ENCODE data around the gene FZD10. TPM values are rescaled to one million over a fixed set of nuclear protein-coding genes. Genes with fewer than 3 reads are reported as not detected.

FZD10 gene
- total and polyA plus RNA-seq, 3 donors from 2014 or later: 0.62 to 0.90 (median 0.79) TPM

DNA sequence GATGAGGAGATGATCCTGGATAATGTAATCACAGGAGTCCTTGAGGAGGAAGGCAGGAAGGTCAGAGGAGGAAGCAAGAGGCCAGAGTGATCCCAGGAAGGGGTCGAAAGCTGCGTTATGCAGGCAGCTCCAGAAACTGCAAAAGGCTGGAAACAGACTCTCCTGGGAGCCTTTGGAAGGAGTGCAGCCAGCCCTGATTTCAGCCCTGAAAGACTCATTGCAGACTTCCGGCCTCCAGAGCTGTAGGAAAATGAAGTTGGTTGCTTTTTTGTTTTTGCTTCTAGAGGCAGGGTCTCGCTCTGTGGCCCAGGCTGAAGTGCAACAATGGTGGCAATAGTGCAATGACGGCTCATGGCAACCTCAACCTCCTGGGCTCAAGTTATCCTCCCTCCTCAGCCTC, 44.6 kb upstream of the FZD10 start:
- Histone ChIP-seq H3K27ac (no peak overlapping the region), H3K4me3 (no peak overlapping the region), H3K36me3 (ENCODE audit: low read depth, missing control alignments) (no peaks in the 10 kb centered on the region), H3K27me3 (no peaks in the 10 kb centered on the region), H3K4me1 (no peaks in the 10 kb centered on the region), H3K9me3 (no peaks in the 10 kb centered on the region)
- intact Hi-C loops (cut with DNase I; ENCODE audit: low total_unique reads): no loop called here
- DNase-seq: no peak
- WGBS, 2 donors: 54 to 77% methylated on average over 5 of the region's 5 CpGs
- no peak for TF ChIP-seq POLR2A (IDR thresholded peaks at IDR 0.05)
- TF ChIP-seq, protein P1, sequence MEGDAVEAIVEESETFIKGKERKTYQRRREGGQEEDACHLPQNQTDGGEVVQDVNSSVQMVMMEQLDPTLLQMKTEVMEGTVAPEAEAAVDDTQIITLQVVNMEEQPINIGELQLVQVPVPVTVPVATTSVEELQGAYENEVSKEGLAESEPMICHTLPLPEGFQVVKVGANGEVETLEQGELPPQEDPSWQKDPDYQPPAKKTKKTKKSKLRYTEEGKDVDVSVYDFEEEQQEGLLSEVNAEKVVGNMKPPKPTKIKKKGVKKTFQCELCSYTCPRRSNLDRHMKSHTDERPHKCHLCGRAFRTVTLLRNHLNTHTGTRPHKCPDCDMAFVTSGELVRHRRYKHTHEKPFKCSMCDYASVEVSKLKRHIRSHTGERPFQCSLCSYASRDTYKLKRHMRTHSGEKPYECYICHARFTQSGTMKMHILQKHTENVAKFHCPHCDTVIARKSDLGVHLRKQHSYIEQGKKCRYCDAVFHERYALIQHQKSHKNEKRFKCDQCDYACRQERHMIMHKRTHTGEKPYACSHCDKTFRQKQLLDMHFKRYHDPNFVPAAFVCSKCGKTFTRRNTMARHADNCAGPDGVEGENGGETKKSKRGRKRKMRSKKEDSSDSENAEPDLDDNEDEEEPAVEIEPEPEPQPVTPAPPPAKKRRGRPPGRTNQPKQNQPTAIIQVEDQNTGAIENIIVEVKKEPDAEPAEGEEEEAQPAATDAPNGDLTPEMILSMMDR (IDR thresholded peaks at IDR 0.05): no peak

GRCh38 chr12:130118181-130118580, 44.1 kb upstream of the FZD10 start:
- Histone ChIP-seq H3K27ac (no peak overlapping the region), H3K27me3 (no peaks in the 10 kb centered on the region), H3K4me1 (no peaks in the 10 kb centered on the region), H3K4me3 (no peak overlapping the region), H3K36me3 (ENCODE audit: low read depth, missing control alignments) (no peaks in the 10 kb centered on the region), H3K9me3 (no peaks in the 10 kb centered on the region)
- TF ChIP-seq POLR2A (IDR thresholded peaks at IDR 0.05): no peak
- TF ChIP-seq, protein P1 (IDR thresholded peaks at IDR 0.05): no peak
- DNase-seq: no peak
- WGBS, 2 donors: 91 to 100% methylated on average over 6 of the region's 6 CpGs
- intact Hi-C loops (cut with DNase I; ENCODE audit: low total_unique reads): no loop called here

GRCh38 chr12:130119241-130119861, 42.9 kb upstream of the FZD10 start:
- Histone ChIP-seq H3K9me3 (no peaks in the 10 kb centered on the region), H3K27ac (no peak overlapping the region), H3K36me3 (ENCODE audit: low read depth, missing control alignments) (no peaks in the 10 kb centered on the region), H3K4me3 (no peak overlapping the region), H3K27me3 (no peaks in the 10 kb centered on the region), H3K4me1 (no peaks in the 10 kb centered on the region)
- TF ChIP-seq, protein P1 (IDR thresholded peaks at IDR 0.05): no peak
- TF ChIP-seq POLR2A (IDR thresholded peaks at IDR 0.05): no peak
- DNase-seq: no peak
- WGBS, 2 donors: 84 to 95% methylated on average over 11 to 27 of the region's 27 CpGs
- intact Hi-C loops (cut with DNase I; ENCODE audit: low total_unique reads): no loop called here

DNA sequence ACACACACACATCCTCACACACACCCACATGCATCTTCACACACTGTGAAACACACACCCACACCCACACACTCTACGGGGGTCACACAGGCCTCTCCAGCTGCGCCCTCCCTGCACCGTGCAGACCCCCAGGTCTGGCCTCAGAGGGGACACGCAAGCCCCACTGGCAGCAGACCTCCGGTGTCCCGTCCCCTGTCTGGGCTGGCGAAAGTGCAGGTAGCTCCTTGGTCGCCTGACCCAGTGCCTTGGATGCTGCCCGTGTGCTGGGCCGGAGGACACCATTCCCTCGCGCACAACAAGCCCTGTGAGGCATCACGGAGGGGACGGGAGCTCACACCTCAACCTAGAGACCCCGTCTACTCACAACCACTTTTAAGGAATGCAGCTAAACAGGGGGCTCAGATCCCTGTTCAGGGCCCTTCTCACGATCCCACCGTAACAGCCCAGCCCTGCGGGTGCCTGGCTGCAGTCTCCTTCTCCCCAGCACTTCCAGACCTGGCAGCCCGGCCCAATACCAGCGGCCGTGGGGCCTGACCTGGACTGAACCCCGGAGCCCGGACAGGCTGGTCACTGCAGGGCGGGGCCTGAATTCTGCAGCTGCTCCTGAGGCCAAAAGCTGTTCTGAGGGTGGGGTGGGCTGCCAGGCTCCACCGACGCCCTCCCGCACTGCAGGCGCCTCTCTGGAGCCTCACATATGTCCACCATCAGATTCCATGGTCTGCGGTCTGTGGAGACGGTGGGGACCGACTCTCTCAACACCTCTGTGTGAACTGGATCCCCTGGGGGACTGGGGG, 42.1 kb upstream of the FZD10 start:
- Histone ChIP-seq H3K36me3 (ENCODE audit: low read depth, missing control alignments) (no peaks in the 10 kb centered on the region), H3K9me3 (no peaks in the 10 kb centered on the region), H3K4me1 (no peaks in the 10 kb centered on the region), H3K4me3 (no peak overlapping the region), H3K27me3 (no peaks in the 10 kb centered on the region), H3K27ac (no peak overlapping the region)
- no peak for TF ChIP-seq POLR2A (IDR thresholded peaks at IDR 0.05)
- TF ChIP-seq, protein P1 (IDR thresholded peaks at IDR 0.05): no peak
- intact Hi-C loops (cut with DNase I; ENCODE audit: low total_unique reads): no loop called here
- WGBS, 2 donors: 70 to 76% methylated on average over 6 to 31 of the region's 31 CpGs
- DNase-seq: no peak

All from testis (tissue), 3 donors.